UCSD-AML1 (cell line): ENCODE results near the gene PRSS27.
"Not testable (repeated sequence)": the region's sequence is repeated elsewhere in the genome, so short reads cannot be mapped to it uniquely, and the experiment has no call there.

ENCODE experiments used
- DNase-seq: peaks from one replicate; lab custom pipeline; 2025; ENCODE audit not compliant: unreplicated experiment; lab: John Stamatoyannopoulos, UW

PRSS27 gene

DNA sequence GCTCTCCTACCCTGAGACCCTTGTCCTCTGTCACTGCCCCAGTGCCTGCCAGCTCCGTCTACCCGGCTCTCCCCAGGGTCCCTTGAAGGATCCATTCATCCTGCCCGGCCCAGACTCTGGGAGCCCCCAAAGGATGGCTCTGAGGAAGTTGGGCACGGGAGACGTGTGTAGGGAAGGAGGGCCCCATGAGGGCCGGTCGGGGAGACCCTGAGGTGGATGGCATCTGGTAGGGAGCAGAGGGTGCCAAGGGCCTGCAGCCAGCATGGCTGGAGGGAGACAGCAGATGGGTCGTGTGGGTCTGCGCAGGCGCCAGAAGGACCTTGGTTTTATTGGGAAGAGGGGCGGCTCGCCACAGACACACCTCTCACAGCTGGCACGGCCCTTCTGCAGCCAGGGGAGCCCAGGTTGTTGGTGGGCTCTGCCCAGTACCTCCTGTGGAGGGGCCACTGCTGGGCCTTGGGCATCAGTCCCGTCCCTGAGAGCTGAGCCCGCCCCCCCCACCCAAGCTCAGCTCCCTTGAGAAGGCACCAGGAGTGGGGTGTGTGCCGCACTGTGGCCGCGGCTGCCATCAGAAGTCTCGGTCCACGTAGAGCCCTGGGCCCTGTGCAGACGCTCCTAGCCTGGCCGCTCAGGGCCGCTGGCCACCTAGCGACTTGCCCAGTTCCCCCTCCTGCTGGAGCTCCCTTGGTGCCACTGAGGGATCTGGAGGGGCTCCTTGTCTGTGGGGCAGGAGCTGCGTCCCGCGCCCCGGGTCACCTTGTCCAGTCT, 21.7 kb downstream of the PRSS27 start:
- DNase-seq, result no peak

DNA sequence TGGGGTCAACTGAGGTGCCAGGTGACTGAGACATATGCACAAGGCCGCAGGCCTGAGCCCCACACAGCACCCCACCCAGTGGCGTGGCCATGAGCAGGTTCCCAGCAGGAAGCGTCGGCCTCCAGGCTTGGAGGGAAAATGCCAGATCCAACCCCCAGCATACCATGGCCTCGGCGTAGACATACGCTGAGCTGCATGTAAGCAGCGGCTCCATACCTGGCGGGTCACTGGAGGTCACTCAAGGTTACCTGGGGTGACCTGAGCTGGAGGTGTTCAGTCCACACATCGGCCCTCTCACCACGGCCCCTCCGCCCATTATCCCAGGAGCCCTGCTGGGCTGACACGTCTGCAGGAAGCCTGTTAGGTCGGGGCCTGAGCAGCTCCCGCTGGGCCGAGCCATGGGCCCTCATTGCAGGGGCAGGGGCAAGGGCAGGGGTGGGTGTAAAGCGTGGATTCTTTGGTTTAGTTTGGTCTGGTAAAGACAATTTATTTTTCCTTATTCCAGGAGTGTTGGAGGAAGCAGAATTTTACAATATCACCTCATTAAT, 22.5 kb downstream of the PRSS27 start:
- DNase-seq, result no peak

DNA sequence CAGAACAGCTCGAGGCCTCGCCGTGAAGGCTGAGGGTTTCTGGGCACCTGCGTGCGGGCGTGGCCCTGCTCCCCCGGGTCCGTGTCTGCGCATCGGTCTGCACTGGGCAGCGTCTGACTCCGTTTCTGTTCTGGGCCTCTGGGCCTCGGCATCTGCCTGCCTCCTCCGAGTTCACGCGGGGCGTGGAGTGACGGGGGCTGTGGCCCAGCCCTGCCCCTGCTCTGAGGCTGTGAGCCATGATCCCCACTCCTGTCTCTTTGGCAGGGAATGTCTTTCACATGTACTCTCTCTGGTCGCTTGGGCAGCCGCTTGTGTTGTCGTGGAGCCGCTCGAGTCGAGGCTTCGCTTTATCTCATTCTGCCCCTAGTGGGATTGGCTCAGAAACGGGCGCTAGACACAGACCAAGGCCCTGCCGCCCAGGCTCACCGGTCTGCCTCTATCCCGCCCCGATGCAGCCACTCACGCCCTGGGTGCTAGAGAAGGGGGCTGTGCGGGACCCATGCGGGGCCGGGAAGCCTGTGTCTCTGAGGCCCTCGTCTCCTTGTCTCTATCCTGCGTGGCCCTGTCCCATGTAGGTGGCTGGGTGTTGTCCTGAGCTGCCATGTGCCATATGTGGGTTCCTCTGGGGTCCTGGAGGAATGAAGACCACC, 23.3 kb downstream of the PRSS27 start:
- not testable (repeated sequence) for DNase-seq

DNA sequence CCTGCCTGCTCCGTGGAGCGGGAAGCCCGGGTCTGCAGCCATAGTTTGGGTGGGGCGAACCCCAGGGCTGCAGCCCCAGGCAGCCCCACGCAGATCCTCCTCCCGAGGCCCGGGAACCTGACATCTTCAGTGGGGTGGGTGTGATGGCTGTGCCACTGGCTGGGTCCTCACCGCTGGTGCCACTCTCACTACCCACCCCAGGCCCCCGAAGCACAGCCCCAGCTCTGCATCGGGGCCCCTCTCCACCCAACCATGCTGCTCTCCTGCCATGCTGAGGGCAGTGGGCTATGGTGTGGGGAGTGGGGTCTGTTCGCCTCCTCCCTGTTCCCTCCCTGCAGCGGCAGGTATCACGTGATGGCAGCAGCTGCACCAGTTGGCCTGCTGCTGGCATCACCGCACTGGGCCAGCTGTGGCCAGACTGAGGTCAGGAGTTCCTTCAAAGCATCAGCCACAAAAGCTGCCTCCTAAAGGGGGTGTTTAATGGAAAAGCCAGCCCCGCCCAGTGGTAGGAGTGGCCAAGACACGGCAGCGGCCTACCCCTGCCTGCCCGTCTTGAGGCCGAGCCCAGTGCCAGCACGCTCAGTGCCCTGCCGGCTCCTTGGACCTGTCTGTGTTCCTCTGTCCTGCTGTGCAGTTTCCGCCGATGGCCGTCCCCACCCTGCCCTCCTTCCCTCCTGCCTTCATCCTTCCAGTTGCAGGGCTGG, 26.9 kb downstream of the PRSS27 start:
- DNase-seq, result no peak

DNA sequence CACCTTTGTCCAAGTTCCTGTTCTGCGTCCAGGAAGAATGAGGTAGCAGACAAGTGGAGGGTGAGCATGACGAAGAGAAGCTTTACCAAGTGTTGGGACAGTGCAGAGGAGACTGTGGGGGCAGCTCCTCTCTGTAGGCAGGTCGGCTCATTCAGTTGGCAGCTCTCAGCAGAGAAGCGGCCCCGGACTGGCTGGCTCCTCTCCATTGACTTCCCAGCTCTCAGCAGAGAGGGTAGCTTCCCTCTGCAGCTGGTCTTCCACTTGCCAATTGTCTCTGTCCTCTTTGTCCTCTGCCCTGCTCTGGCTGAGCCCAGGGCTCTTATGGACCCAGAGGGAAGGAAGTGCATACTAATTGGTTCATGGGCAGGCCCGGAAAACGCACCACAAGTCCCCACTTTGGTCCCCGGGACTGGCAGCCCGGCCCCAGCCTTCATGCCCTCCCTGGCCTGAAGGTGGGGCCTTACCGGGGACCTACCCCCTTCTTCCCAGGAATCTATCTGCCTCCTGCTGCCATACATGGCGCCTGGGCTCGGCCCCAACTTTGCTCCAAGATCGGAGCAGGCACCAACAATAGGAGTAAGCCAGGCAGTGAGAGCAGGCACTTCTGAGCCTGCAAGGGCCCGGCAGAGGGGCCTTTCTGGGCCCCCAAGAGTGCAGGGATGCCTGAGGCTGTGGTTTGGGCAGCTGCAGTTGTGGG, 27.6 kb downstream of the PRSS27 start:
- no peak for DNase-seq

DNA sequence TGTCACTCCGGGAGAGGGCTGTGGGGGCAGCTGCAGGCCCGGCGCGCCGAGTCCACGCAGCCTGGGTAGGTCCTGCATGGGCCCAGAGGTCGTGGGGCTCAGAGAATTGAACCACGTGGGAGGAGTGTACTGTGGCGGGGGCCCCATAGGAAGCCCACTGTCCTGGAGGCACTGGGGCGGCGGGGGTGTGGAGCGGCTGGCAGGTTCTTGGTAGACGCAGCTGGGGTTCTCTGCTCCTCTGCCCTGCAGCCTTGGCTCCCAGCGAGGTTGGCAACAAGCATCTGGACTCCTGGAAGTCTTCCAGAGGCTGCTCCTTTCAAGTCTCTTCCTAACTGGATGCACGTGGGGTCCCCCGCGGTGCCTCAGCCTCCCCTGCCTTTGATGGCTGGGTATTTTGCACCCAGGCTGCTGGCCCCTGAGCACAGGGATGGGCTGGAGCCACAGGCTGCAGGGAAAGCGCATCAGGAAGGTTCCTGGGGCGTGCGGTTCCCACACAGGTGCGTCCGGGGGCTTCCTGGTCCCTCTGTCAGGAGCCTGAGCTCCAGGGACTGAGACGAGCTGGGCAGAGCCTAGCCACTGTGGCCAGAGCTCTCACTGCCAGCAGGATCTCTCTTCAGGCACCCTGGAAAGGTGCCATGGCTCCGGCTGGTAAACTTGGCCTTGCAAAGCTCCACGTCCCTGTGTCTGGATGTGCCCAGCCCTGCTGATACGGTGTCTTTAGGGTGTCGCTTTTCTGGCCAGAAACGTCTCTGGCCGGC, 28.4 kb downstream of the PRSS27 start:
- DNase-seq, result no peak

DNA sequence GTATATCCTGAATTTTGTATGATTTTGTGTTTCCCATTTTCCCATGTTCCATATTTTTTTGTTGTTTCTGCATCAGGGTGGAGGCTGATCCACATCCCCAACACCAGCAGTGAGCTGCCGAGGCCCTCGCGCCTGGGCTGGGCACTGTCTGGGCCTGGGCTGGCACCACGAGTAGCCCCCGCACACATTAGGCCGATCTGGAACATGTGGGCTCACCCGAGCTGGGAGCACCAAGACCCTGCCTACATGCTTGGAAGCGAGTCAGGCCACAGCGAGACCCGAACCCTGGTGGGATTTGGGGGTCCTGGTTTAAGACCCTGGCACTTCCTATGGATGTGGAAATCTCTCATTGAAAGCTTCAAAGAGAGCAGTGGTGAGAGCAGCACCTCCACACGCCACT, 29.2 kb downstream of the PRSS27 start:
- no peak for DNase-seq

DNA sequence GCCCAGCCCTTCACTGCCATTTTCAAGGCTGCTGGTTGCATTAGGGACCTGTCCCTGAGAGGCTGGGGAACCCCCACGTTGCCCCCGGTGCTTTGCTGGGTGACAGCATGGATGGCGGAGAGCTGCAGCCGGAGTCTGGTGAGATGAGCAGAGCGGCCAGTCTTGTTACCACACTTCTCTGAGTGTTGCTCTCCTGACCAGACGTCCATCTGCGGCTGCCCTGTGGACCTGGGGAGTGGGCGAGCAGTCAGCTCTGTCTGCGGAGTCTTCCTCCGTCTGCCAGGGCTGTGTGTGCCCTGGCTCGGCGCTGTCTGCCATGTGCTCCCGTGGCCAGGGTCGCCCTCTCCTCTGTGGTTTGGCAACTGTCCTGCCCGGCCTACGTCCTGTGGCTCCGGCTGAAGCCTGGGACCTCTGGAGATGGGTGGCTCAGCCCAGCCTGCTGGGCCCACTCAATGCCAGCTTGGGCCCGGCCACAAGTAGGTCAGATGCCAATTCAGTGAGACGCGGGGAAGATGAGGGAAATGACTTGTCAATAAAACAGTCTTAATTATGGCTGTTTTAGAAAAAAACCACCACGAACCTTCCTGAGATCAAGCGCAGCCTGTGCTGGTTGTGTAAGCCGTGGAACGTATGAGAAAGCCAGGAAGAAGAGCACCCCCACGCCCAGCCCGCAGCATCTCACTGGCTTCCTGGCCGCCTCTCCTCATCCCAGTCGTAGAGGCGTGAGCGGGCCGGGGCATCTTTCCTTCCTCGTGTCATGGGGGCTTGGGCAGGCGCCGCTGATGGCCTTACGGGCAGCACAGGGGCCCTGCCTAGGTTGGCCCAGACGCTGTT, 29.8 kb downstream of the PRSS27 start:
- peak; percentile 28 for DNase-seq

DNA sequence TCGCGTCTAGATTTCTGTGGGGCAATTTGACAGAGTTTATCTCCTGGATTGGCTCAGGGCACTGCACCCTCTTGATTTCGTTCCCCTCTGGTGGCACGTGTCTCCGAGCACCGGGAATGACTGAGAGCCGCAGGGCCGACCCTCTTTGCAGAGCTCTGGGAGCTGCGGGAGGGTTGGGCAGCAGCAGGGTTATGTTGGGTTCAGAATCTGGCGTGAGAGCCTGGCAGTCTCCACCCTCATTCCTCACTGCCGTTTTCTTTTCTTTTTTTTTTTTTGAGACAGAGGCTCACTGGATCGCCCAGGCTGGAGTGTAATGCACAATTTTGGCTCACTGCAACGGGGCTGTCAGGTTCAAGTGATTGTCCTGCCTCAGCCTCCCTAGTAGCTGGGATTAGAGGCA, 30.6 kb downstream of the PRSS27 start:
- not testable (repeated sequence) for DNase-seq

DNA sequence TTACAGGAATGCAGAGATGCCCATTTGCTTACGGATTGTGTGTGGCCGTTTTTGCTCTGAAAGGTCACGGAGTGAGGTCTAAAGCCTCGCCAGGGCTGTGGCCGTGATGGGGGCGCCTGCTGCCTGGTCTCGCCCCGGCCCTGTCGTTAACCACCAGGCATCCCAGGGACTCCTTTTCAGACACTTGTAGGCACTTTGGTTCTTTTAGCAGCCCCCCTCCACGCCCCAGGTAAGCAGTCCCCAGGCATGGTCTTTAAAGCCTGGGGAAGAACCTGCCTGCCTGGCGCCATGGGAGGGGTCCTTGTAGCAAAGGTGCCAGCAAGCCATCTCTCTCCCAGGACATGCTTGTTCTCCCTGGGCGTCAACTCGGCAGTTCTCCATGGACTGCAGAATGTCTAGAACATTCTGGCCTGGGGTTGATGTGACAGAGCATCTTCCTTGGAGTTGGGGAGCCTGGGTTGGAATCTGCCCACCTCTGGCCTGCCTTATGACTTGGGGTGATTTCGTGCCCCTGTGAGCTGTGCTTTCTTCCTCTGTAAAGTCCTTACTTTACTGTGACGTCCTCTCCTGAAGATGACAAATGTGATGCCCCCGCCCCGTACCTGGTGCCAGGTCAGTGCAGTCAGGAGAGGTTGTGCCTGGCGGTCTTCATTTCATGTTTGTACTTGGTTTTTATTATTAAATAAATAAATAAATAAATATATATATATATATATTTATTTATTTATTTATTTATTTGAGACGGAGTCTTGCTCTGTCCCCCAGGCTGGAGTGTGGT, 32.3 kb downstream of the PRSS27 start:
- DNase-seq, result no peak

DNA sequence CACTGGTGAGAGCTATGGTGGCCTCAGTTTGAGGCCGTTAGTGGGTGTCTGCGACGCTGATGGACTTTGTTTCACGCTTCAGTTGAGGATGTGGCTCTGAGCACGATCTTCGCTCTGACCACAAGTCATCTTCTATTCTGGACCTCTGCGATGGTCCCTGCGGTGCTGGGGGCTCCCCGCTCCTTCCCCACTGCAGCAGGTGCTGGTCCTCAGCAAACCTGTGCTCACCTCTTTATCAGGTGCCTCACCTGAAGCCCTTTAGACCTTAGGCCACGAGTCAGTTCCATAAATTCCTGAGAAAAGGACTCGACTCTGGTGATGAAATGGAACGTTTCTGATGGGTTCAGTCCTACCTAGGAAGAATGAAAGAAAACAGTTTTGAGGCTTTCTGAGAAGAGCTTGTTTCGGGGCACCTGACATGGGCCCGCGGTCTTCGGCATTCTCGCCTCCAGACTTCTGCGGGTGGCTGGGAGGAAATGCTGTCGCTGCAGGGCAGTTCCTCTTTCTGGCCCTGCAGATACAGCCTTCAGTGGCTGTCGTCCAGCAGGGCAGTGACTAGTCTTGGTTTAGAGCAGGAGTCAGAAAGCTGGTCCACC, 33.0 kb downstream of the PRSS27 start:
- peak; percentile 77 for DNase-seq

DNA sequence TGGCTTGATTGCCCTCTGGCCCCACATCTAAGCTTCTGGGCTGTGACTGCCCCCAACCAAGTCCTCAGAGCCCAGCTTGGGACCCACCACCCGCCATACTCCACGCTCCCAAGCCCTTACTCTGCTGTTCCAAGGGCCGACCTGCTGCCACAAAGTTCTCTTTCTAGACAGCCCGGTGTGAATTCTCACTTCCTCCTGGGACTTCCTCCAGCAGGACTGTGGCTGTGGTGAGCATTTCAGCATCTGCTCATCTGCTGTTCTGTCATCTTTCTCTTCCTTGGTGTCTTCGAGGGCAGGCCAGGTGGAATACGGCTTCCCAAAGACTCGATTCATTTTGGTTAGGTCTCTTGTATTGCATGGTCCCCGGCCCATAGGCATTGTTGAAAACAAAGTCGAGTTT, 33.9 kb downstream of the PRSS27 start:
- not testable (repeated sequence) for DNase-seq

DNA sequence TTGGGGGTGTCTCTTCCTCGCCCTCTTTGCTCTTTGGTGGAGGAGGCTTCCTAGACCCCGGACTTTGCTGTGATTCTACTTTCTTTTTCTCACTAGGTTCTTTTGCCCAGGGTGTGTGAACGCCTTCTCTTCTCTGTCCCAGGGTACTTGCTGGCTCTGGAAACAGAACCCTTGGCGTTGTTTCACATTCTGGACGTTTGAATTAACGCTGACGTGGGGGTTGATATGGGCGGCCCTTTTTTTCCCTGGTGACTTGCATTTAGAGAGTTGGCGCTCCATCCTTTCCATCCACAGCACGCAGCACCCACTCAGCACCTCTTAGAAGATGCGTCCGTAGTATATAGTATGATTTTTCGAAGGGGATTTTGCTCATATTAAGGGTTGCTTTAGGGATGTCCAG, 37.0 kb downstream of the PRSS27 start:
- DNase-seq, result not testable (repeated sequence)

DNA sequence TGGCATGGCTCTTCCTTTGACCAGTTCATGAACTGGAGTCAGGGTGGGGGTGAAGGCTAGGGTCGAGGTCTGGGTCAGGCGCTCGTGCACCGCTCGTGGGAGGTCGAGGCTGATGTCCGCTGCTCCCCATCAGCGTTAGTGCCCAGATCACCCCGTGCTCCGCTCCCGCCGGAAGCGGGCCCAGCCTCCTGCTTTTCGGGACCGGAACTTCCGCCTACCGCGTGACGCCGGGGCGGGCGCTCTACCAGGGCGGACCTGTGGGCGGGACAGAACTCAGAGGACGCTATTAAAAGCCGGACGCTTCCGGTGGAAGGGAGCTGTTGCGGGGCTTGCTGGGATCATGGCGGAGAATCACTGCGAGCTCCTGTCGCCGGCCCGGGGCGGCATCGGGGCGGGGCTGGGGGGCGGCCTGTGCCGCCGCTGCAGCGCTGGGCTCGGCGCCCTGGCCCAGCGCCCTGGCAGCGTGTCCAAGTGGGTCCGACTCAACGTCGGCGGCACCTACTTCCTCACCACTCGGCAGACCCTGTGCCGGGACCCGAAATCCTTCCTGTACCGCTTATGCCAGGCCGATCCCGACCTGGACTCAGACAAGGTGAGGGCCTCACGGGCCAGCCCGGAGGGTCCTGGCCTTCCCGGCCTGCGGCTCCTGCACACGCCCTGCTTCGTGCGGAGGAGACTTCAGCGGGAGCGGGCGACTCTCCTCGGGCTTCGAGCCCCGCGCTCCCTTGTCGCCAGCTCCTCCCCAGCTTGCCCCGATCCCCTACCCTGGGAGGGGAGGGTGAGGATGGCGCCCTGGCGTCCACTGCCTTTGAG, 37.6 kb downstream of the PRSS27 start, which contains the start of gene KCTD5:
Gene KCTD5 (plus strand): TSS at position 315 of the 813 bp plus-strand sequence. CDS start 26 bp downstream, at position 341.
- peak; percentile 96 for DNase-seq

DNA sequence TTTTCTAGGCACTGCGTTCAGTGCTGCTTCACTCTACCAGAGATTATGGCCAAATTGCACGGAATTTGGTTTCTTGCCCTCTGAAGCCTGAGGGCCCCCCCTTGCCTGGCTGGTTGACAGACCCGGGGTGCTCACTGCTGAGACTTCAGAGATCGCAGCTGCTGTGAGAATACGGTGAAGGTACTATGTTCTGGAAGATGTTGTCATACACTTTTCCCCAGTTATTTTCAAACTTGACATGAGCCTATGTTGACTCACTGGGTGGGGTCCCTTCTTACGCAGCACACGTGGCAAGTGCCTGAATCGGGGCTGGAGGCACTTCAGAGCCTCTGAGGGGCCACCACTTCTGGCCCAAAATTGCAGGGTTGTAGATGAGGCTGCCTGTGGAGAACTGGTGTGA, 39.7 kb downstream of the PRSS27 start:
- DNase-seq, result not testable (repeated sequence)

DNA sequence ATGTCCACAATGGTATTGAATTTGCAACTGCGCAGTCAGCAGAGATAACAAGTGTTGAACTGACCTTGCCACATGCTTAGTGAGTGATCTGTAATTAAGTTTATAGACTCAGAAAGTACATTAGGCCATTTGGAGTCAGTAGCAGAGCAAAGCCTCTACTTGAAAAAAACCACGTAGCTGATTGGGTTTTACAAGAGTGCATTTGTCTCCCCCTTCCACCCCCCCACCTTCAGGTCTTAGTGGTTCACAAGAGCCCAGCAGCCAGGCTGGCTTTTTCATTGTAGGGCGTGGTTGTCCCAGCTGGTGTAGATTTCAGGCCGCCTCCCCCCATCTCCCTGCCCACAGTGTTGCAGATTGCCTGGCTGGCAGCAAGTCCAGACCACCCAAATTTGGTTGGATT, 40.1 kb downstream of the PRSS27 start:
- DNase-seq, result not testable (repeated sequence)

DNA sequence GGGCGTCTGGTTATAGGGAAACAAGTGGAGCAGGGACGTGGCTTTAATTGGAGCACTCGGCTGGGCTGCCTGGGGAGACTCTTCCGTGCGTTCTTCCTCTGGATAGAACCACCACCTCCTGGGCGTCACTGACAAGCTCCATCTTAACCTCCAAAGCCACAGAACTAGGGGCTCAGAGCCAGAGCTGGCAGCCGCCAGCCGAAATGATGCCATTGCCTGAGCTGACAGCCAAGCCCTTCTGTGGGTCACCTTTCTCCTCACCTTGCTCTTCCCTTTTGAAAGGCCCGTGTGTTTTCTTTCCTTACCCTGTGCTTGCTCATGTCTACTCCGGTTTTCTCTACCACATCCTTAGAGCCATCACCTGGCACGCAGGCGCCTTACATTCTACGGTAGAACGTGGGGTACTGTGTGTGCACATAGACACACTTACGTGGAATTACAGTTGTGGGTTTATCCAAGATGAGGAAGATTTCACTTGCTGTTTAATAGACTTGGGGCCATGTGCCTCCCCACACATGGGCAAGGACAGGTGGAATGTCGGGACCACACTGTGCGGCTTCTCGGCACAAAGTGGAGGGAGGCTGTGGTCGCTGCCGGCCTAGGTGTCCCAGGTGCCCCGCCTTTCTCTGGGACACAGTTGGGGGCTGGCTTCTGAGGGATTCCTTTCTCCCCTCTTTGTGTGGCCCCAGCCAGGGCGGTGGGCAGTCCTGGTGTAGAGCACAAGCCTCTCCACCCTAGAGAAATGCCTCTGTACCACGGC, 41.6 kb downstream of the PRSS27 start:
- not testable (repeated sequence) for DNase-seq
